ENCODE data around the gene SURF2.
A peak's percentile ranks its signal among the peaks of the same experiment; 100 is the strongest.

SURF2 gene

GRCh38 chr9:133345596-133345995, 10.8 kb upstream of the SURF2 start:
- Mint-ChIP-seq H3K27ac (no peak overlapping the region), H3K4me1 (ENCODE audit: low read depth) (peaks cover 54% of the 10 kb centered on the region), H3K27me3 (no peaks in the 10 kb centered on the region), H3K36me3 (ENCODE audit: low read depth) (peaks cover 77% of the 10 kb centered on the region), H3K4me3 (peak overlapping the region; percentile 97), H3K9me3 (no peaks in the 10 kb centered on the region)

- Mint-ChIP-seq H3K4me1 (ENCODE audit: low read depth) (peaks cover 50% of the 10 kb centered on the region), H3K27me3 (no peaks in the 10 kb centered on the region), H3K4me3 (peak overlapping the region; percentile 97), H3K9me3 (no peaks in the 10 kb centered on the region), H3K27ac (peak overlapping the region; percentile 83), H3K36me3 (ENCODE audit: low read depth) (peaks cover 77% of the 10 kb centered on the region)
These were observed 10.1 kb upstream of the SURF2 start for GRCh38 chr9:133346021-133346785.

GRCh38 chr9:133347515-133347984, 8.8 kb upstream of the SURF2 start:
- H3K27ac Mint-ChIP-seq, result peak overlapping the region; percentile 99
- H3K9me3 Mint-ChIP-seq, result no peaks in the 10 kb centered on the region
- peaks cover 46% of the 10 kb centered on the region for H3K4me1 Mint-ChIP-seq (ENCODE audit: low read depth)
- H3K4me3 Mint-ChIP-seq, result peak overlapping the region; percentile 97
- peaks cover 90% of the 10 kb centered on the region for H3K36me3 Mint-ChIP-seq (ENCODE audit: low read depth)
- no peaks in the 10 kb centered on the region for H3K27me3 Mint-ChIP-seq

- H3K27ac Mint-ChIP-seq, result peak within 1 kb of the TSS; percentile 99
- H3K36me3 Mint-ChIP-seq (ENCODE audit: low read depth), result peaks cover 89% of the 10 kb centered on the region
- H3K4me3 Mint-ChIP-seq, result peak within 1 kb of the TSS; percentile 97
- H3K9me3 Mint-ChIP-seq, result no peaks in the 10 kb centered on the region
- H3K4me1 Mint-ChIP-seq (ENCODE audit: low read depth), result peaks cover 50% of the 10 kb centered on the region
- H3K27me3 Mint-ChIP-seq, result no peaks in the 10 kb centered on the region
These were observed 8.2 kb upstream of the SURF2 start, which contains the start of the genes MED22 and RPL7A for GRCh38 chr9:133347985-133348717. MED22 (minus strand) TSS chr9:133348131; CDS start chr9:133346662, 1,469 bp downstream. RPL7A (plus strand) TSS chr9:133348218; CDS start chr9:133348244, 26 bp downstream.

GRCh38 chr9:133348718-133349573, 7.4 kb upstream of the SURF2 start:
- Mint-ChIP-seq H3K4me1 (ENCODE audit: low read depth) (peaks cover 53% of the 10 kb centered on the region), H3K9me3 (no peaks in the 10 kb centered on the region), H3K4me3 (peak overlapping the region; percentile 97), H3K27ac (peak overlapping the region; percentile 99), H3K36me3 (ENCODE audit: low read depth) (peaks cover 85% of the 10 kb centered on the region), H3K27me3 (no peaks in the 10 kb centered on the region)

GRCh38 chr9:133349965-133350616, 6.3 kb upstream of the SURF2 start:
- peaks cover 73% of the 10 kb centered on the region for H3K36me3 Mint-ChIP-seq (ENCODE audit: low read depth)
- H3K4me1 Mint-ChIP-seq (ENCODE audit: low read depth), result peaks cover 60% of the 10 kb centered on the region
- H3K27me3 Mint-ChIP-seq, result no peaks in the 10 kb centered on the region
- no peaks in the 10 kb centered on the region for H3K9me3 Mint-ChIP-seq
- H3K4me3 Mint-ChIP-seq, result peak overlapping the region; percentile 97
- peak overlapping the region; percentile 99 for H3K27ac Mint-ChIP-seq

- Mint-ChIP-seq H3K27me3 (no peaks in the 10 kb centered on the region), H3K27ac (peak overlapping the region; percentile 70), H3K36me3 (ENCODE audit: low read depth) (peaks cover 60% of the 10 kb centered on the region), H3K9me3 (no peaks in the 10 kb centered on the region), H3K4me1 (ENCODE audit: low read depth) (peaks cover 59% of the 10 kb centered on the region), H3K4me3 (peak overlapping the region; percentile 3)
These were observed 4.8 kb upstream of the SURF2 start for GRCh38 chr9:133351526-133351907.

GRCh38 chr9:133351908-133352634, 4.3 kb upstream of the SURF2 start:
- Mint-ChIP-seq H3K36me3 (ENCODE audit: low read depth) (peaks cover 55% of the 10 kb centered on the region), H3K9me3 (no peaks in the 10 kb centered on the region), H3K4me1 (ENCODE audit: low read depth) (peaks cover 54% of the 10 kb centered on the region), H3K27ac (peak overlapping the region; percentile 55), H3K27me3 (no peaks in the 10 kb centered on the region), H3K4me3 (peak overlapping the region; percentile 3)

- peaks cover 54% of the 10 kb centered on the region for H3K36me3 Mint-ChIP-seq (ENCODE audit: low read depth)
- H3K4me1 Mint-ChIP-seq (ENCODE audit: low read depth), result peaks cover 60% of the 10 kb centered on the region
- no peaks in the 10 kb centered on the region for H3K9me3 Mint-ChIP-seq
- peak overlapping the region; percentile 89 for H3K27ac Mint-ChIP-seq
- no peak overlapping the region for H3K4me3 Mint-ChIP-seq
- H3K27me3 Mint-ChIP-seq, result no peaks in the 10 kb centered on the region
These were observed 3.6 kb upstream of the SURF2 start for GRCh38 chr9:133352635-133353340.

- no peaks in the 10 kb centered on the region for H3K27me3 Mint-ChIP-seq
- H3K27ac Mint-ChIP-seq, result peak overlapping the region; percentile 89
- H3K9me3 Mint-ChIP-seq, result no peaks in the 10 kb centered on the region
- H3K4me3 Mint-ChIP-seq, result no peak overlapping the region
- H3K4me1 Mint-ChIP-seq (ENCODE audit: low read depth), result peaks cover 63% of the 10 kb centered on the region
- peaks cover 49% of the 10 kb centered on the region for H3K36me3 Mint-ChIP-seq (ENCODE audit: low read depth)
These were observed 2.8 kb upstream of the SURF2 start for GRCh38 chr9:133353548-133353947.

GRCh38 chr9:133354766-133355165, 1.6 kb upstream of the SURF2 start:
- Mint-ChIP-seq H3K27me3 (no peaks in the 10 kb centered on the region), H3K4me1 (ENCODE audit: low read depth) (peaks cover 59% of the 10 kb centered on the region), H3K27ac (peak overlapping the region; percentile 77), H3K36me3 (ENCODE audit: low read depth) (peaks cover 43% of the 10 kb centered on the region), H3K4me3 (peak overlapping the region; percentile 92), H3K9me3 (no peaks in the 10 kb centered on the region)

- H3K27ac Mint-ChIP-seq, result peak overlapping the region; percentile 77
- no peaks in the 10 kb centered on the region for H3K27me3 Mint-ChIP-seq
- H3K4me1 Mint-ChIP-seq (ENCODE audit: low read depth), result peaks cover 60% of the 10 kb centered on the region
- H3K9me3 Mint-ChIP-seq, result no peaks in the 10 kb centered on the region
- peaks cover 37% of the 10 kb centered on the region for H3K36me3 Mint-ChIP-seq (ENCODE audit: low read depth)
- H3K4me3 Mint-ChIP-seq, result peak overlapping the region; percentile 92
These were observed 431 bp upstream of the SURF2 start for GRCh38 chr9:133355881-133356357.

- H3K4me1 Mint-ChIP-seq (ENCODE audit: low read depth), result peaks cover 62% of the 10 kb centered on the region
- H3K27me3 Mint-ChIP-seq, result no peaks in the 10 kb centered on the region
- H3K36me3 Mint-ChIP-seq (ENCODE audit: low read depth), result peaks cover 34% of the 10 kb centered on the region
- peak overlapping the region; percentile 72 for H3K27ac Mint-ChIP-seq
- H3K4me3 Mint-ChIP-seq, result peak overlapping the region; percentile 92
- no peaks in the 10 kb centered on the region for H3K9me3 Mint-ChIP-seq
These were observed 1.3 kb downstream of the SURF2 start for GRCh38 chr9:133357656-133358055.
